HEK293T (cell line): ENCODE data around the gene CBFA2T2.

Experiments used
- ARNT ChIP-seq: fragments of 450-650 bp; IDR thresholded peaks from 2 replicates; pipeline ENCODE4 v1.6.1; 2017; ENCODE audit warnings: mild to moderate bottlenecking
- ELF4 ChIP-seq: fragments of 450-650 bp; IDR thresholded peaks from 2 replicates; pipeline ENCODE4 v1.6.1; 2017; ENCODE audit warnings: antibody characterized with exemption
- FOXM1 ChIP-seq: fragments of 450-650 bp; IDR thresholded peaks from 2 replicates; pipeline ENCODE4 v1.6.1; 2017; ENCODE audit warnings: mild to moderate bottlenecking, borderline replicate concordance
- HDGF ChIP-seq: fragments of 450-650 bp; IDR thresholded peaks from 2 replicates; pipeline ENCODE4 v1.6.1; 2017; ENCODE audit warnings: antibody characterized with exemption, borderline replicate concordance
- NFRKB ChIP-seq: fragments of 450-650 bp; IDR thresholded peaks from 2 replicates; pipeline ENCODE4 v1.6.1; 2016; ENCODE audit warnings: mild to moderate bottlenecking, moderate library complexity
- SP1 ChIP-seq: fragments of 450-650 bp; IDR thresholded peaks from 2 replicates; pipeline ENCODE4 v1.6.1; 2017
- TARDBP ChIP-seq: fragments of 450-650 bp; IDR thresholded peaks from 2 replicates; pipeline ENCODE4 v1.6.1; 2016

GRCh38 chr20:33689973-33690372 lies 200.1 kb downstream of the CBFA2T2 start:
- TF ChIP-seq HDGF (no peak), FOXM1 (no peak), ELF4 (no peak), NFRKB (no peak), SP1 (no peak), TARDBP (no peak), ARNT (no peak)
